ENCODE measurements around the gene PELI1. TPM values are rescaled to one million over a fixed set of nuclear protein-coding genes. Genes with fewer than 3 reads are reported as not detected.

Gene PELI1
- total RNA-seq, 1 donor from 2014 or later, result 88.7 TPM

DNA sequence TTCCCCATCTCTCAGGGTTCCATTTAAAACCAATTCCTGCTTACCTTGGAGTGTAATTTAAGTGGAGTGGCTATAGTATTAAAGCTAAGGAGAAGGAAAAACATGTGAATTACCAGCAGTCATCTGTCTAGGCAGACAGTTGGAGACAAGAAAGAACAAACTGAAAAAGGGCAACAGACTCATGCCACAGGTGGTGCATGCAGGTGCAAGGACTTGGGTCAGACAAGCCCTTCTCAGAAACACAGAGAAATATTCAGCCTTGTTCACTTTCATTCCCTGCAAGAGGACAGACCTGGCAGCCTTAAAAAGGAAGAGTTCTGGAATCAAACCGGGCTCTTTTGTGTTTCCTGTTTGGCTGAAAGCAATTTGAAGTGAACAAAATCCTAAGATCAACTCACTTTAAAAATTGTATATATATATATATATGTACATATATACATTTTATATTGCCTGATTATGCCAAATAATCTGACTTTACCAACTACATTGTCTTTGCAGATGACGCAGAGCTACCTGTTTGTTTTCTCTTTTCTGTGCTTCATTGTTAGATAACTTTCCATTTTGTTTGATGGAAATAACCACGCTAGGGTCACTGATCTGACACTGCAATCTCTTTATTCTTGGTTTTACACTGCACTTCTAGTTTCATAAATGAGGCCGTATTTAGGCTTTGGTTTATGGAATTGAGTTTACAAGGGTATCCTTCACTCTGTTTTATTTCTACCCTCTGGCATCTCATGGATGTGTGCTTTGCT lies 89.9 kb downstream of the PELI1 start:
- peaks cover 15% of the 10 kb centered on the region for H3K4me1 ChIP-seq
- H3K4me3 ChIP-seq, result no peak overlapping the region
- H3K27me3 ChIP-seq, result no peaks in the 10 kb centered on the region
- H3K4me1 Mint-ChIP-seq, result peaks cover 24% of the 10 kb centered on the region
- no peak overlapping the region for H3K9ac ChIP-seq
- H3K4me3 Mint-ChIP-seq, result no peak overlapping the region
- H2AFZ ChIP-seq (replicated peaks), result no peak overlapping the region
- no peak for TF ChIP-seq EZH2 (IDR thresholded peaks at IDR 0.05)
- TF ChIP-seq EZH2phosphoT487 (IDR thresholded peaks at IDR 0.05), result no peak
- TF ChIP-seq, protein P1, sequence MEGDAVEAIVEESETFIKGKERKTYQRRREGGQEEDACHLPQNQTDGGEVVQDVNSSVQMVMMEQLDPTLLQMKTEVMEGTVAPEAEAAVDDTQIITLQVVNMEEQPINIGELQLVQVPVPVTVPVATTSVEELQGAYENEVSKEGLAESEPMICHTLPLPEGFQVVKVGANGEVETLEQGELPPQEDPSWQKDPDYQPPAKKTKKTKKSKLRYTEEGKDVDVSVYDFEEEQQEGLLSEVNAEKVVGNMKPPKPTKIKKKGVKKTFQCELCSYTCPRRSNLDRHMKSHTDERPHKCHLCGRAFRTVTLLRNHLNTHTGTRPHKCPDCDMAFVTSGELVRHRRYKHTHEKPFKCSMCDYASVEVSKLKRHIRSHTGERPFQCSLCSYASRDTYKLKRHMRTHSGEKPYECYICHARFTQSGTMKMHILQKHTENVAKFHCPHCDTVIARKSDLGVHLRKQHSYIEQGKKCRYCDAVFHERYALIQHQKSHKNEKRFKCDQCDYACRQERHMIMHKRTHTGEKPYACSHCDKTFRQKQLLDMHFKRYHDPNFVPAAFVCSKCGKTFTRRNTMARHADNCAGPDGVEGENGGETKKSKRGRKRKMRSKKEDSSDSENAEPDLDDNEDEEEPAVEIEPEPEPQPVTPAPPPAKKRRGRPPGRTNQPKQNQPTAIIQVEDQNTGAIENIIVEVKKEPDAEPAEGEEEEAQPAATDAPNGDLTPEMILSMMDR (IDR thresholded peaks at IDR 0.05), result no peak
- H3K36me3 Mint-ChIP-seq, result no peaks in the 10 kb centered on the region
- H3K9me3 Mint-ChIP-seq, result peaks cover 2% of the 10 kb centered on the region
- H3K36me3 ChIP-seq, result no peaks in the 10 kb centered on the region
- H3K4me2 ChIP-seq, result no peak overlapping the region
- no peak for DNase-seq (ENCODE audit: low spot score)
- H3K27ac Mint-ChIP-seq, result peak overlapping the region; percentile 68
- no peak overlapping the region for H3K27ac ChIP-seq
- H4K20me1 ChIP-seq (ENCODE audit: low read depth), result no peaks in the 10 kb centered on the region
- H3F3A ChIP-seq (ENCODE audit: low read depth), result peaks cover 21% of the 10 kb centered on the region
- no peaks in the 10 kb centered on the region for H3K9me3 ChIP-seq (ENCODE audit: low read depth)
- no peaks in the 10 kb centered on the region for H3K27me3 Mint-ChIP-seq (ENCODE audit: insufficient read depth, low read depth)
- H3K79me2 ChIP-seq (ENCODE audit: low read depth), result no peaks in the 10 kb centered on the region

DNA sequence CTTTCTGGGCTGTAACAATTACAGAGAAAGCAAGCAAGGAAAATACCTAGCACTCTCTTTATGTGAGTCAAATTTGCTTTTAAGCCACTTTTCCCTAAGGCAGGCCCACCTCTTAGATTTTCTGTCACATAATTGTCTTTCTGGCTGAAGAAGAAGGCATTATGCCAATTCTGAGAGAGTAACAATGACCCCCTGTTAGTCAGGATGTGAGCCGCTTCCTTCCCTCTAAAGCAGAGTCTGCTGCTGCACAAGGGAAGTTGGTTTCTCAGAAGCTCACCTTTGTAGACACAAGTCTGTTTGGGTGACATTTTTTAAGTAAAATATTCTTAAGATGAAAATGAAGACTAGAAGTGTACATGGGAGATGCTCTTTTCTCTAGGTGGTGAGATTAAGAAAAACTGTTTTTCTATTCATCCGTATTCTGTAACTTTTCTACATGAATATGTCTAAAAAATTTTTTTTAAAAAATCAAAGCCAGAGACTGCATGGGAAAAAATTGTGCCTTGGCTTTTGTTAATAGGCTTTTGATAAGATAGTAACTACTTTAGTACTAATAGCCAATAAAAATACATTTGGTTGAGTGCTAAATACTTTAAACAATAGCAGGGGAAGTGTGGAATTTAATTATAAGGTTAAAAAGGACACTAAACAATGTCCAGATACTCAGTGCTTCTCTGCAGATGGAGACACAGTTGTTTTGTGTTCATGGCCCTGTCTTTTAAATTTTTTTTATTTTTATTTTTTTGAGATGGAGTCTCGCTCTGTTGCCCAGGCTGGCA lies 91.6 kb downstream of the PELI1 start:
- no peaks in the 10 kb centered on the region for H3K9me3 ChIP-seq (ENCODE audit: low read depth)
- no peaks in the 10 kb centered on the region for H4K20me1 ChIP-seq (ENCODE audit: low read depth)
- Mint-ChIP-seq H3K4me1 (peaks cover 24% of the 10 kb centered on the region), H3K27me3 (ENCODE audit: insufficient read depth, low read depth) (no peaks in the 10 kb centered on the region), H3K36me3 (no peaks in the 10 kb centered on the region), H3K27ac (no peak overlapping the region), H3K4me3 (no peak overlapping the region), H3K9me3 (peaks cover 2% of the 10 kb centered on the region)
- H3K9ac ChIP-seq, result no peak overlapping the region
- no peak overlapping the region for H3K4me2 ChIP-seq
- H2AFZ ChIP-seq (replicated peaks), result no peak overlapping the region
- H3K27ac ChIP-seq, result no peak overlapping the region
- H3K36me3 ChIP-seq, result no peaks in the 10 kb centered on the region
- peaks cover 15% of the 10 kb centered on the region for H3K4me1 ChIP-seq
- H3K79me2 ChIP-seq (ENCODE audit: low read depth), result no peaks in the 10 kb centered on the region
- H3K4me3 ChIP-seq, result no peak overlapping the region
- H3K27me3 ChIP-seq, result no peaks in the 10 kb centered on the region
- H3F3A ChIP-seq (ENCODE audit: low read depth), result peaks cover 21% of the 10 kb centered on the region
- peak; percentile 15 for DNase-seq (ENCODE audit: low spot score)
- TF ChIP-seq, protein P1 (IDR thresholded peaks at IDR 0.05), result no peak
- TF ChIP-seq EZH2 (IDR thresholded peaks at IDR 0.05), result no peak
- TF ChIP-seq EZH2phosphoT487 (IDR thresholded peaks at IDR 0.05), result no peak

DNA sequence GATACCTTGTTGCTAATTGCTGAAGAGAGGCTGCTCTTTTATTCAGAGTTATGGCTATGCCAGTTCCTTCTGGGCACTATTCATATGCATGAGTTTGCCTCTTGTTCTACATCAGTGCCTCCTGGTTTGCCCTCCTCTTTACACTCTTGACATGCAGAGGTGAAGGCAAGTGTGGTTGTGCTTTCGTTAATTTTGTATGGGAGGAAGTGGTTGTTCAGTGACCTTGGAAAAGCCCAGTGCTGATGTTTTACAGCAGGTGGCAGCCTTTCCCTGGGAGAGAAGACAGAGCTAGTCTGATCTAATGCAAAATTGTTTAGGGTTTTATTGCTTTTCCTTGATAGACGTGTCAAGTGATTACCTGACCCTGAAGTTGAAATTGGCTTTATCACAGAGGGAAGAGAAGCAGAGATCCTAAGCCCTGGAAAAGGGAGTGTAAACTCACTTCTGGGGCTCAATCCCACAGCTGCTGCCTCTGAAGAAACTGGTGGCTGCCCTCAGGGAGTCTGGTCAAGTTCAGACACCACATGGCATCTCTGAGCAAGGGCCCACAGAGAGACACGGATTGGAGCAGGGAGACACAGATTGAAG lies 94.5 kb downstream of the PELI1 start:
- H3F3A ChIP-seq (ENCODE audit: low read depth), result peaks cover 21% of the 10 kb centered on the region
- H3K9me3 ChIP-seq (ENCODE audit: low read depth), result no peaks in the 10 kb centered on the region
- no peak overlapping the region for H3K4me2 ChIP-seq
- Mint-ChIP-seq H3K27me3 (ENCODE audit: insufficient read depth, low read depth) (no peaks in the 10 kb centered on the region), H3K4me1 (peaks cover 19% of the 10 kb centered on the region), H3K27ac (peak overlapping the region; percentile 57), H3K9me3 (peaks cover 2% of the 10 kb centered on the region), H3K4me3 (no peak overlapping the region), H3K36me3 (no peaks in the 10 kb centered on the region)
- no peak overlapping the region for H3K4me3 ChIP-seq
- H3K27me3 ChIP-seq, result no peaks in the 10 kb centered on the region
- H3K9ac ChIP-seq, result no peak overlapping the region
- peaks cover 15% of the 10 kb centered on the region for H3K4me1 ChIP-seq
- peak; percentile 56 for DNase-seq (ENCODE audit: low spot score)
- H2AFZ ChIP-seq (replicated peaks), result no peak overlapping the region
- TF ChIP-seq EZH2 (IDR thresholded peaks at IDR 0.05), result no peak
- TF ChIP-seq EZH2phosphoT487 (IDR thresholded peaks at IDR 0.05), result no peak
- TF ChIP-seq, protein P1 (IDR thresholded peaks at IDR 0.05), result peak; percentile 78
- no peaks in the 10 kb centered on the region for H3K36me3 ChIP-seq
- H3K79me2 ChIP-seq (ENCODE audit: low read depth), result no peaks in the 10 kb centered on the region
- H3K27ac ChIP-seq, result no peak overlapping the region
- H4K20me1 ChIP-seq (ENCODE audit: low read depth), result no peaks in the 10 kb centered on the region

All from neural progenitor cell (in vitro differentiated cells).